BE2C (cell line): ENCODE data around the gene SOX6.
"Not testable (repeated sequence)": the region's sequence is repeated elsewhere in the genome, so short reads cannot be mapped to it uniquely, and the experiment has no call there.

Source experiments
- DNase-seq: peaks from one replicate; pipeline ENCODE4 v3.0.0-alpha.2; 2020
- H3K27me3 ChIP-seq: fragments of 250-450 bp; sonication (Bioruptor Pico); 2 replicates; pipeline ENCODE4 v1.5.1; 2020; ENCODE audit warnings: mild to moderate bottlenecking
- H3K36me3 ChIP-seq: fragments of 250-450 bp; sonication (Bioruptor Pico); 2 replicates; pipeline ENCODE4 v1.5.1; 2020; ENCODE audit warnings: mild to moderate bottlenecking
- H3K4me1 ChIP-seq: fragments of 250-450 bp; sonication (Bioruptor Pico); 2 replicates; pipeline ENCODE4 v1.5.1; 2020
- H3K4me3 ChIP-seq: 2 replicates; pipeline ENCODE4 v1.5.1; 2011; ENCODE audit warnings: low read depth, low read length
- H3K9me3 ChIP-seq: fragments of 250-450 bp; sonication (Bioruptor Pico); 2 replicates; pipeline ENCODE4 v1.5.1; 2020
- TF ChIP-seq, protein P1 (sequence below): IDR thresholded peaks from 2 replicates; pipeline ENCODE4 v1.5.1; 2012; ENCODE audit warnings: mild to moderate bottlenecking, low read depth, low read length

The SOX6 gene

DNA sequence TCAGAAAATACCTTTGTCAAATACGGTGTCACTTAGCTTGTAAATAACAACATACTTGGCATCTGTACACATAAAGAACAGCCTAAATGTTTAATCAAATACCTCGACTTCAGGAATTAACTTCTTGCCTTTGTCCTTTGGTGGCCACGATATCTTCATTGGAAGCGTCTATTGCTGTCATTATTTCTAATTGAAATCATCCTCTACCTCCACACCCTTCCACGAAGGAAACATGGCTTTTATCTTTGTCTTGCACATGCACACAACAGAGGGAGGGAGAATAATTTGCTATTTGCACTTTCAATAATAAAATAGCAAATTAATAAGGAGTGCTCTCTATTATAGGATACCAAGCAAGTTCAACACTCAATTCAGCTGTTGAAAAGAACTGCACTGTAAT lies 25.8 kb upstream of the SOX6 start:
- no peak for DNase-seq
- H3K36me3 ChIP-seq: no peaks in the 10 kb centered on the region
- TF ChIP-seq, protein P1, sequence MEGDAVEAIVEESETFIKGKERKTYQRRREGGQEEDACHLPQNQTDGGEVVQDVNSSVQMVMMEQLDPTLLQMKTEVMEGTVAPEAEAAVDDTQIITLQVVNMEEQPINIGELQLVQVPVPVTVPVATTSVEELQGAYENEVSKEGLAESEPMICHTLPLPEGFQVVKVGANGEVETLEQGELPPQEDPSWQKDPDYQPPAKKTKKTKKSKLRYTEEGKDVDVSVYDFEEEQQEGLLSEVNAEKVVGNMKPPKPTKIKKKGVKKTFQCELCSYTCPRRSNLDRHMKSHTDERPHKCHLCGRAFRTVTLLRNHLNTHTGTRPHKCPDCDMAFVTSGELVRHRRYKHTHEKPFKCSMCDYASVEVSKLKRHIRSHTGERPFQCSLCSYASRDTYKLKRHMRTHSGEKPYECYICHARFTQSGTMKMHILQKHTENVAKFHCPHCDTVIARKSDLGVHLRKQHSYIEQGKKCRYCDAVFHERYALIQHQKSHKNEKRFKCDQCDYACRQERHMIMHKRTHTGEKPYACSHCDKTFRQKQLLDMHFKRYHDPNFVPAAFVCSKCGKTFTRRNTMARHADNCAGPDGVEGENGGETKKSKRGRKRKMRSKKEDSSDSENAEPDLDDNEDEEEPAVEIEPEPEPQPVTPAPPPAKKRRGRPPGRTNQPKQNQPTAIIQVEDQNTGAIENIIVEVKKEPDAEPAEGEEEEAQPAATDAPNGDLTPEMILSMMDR: no peak
- H3K4me3 ChIP-seq: no peak overlapping the region
- no peaks in the 10 kb centered on the region for H3K4me1 ChIP-seq
- no peaks in the 10 kb centered on the region for H3K27me3 ChIP-seq
- H3K9me3 ChIP-seq: no peaks in the 10 kb centered on the region

DNA sequence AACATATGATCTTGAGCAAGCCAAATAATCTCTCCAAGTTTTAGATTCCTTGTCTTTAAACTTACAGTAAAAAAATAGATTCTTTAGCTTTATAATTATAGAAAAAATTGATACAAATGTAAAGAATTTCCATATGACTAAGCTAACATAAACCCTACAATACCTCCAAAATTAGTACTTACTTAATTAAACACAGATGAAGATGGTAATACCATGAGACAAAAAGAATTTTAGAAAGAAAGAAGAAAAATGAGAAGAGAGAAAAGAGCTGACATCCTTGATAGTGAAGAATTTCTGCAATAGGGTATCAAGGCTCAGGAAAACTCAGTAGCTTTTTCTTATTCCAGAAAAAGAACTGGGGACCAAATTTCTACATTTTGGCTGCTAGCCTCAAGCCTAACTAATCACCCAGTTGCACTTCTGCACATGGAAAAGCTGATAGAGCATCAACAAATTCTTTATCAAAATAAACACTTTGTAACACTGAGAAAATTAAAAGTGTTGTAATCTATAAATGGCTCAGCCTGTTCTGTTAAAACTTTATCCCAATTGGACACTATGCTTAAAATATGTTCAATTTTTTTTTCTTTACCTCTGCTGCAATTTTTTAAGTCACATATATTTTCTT lies 24.7 kb upstream of the SOX6 start:
- TF ChIP-seq, protein P1: no peak
- Histone ChIP-seq H3K9me3 (no peaks in the 10 kb centered on the region), H3K4me1 (no peaks in the 10 kb centered on the region)

DNA sequence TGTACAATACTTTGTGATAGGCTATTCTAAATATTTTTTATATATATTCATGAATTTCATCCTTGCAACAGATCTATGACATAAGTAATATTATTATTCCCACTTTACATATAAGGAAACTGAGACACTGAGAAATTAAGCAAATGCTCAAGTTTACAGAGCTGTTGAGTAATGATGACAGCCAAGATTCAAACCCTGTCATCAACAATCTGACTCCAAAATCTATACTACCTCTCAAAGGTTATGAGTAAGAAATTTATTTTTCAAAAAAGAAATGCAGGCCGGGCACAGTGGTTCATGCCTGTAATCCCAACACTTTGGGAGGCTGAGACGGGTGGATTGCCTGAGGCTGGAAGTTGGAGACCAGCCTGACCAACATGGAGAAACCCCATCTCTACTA lies 22.6 kb upstream of the SOX6 start:
- Histone ChIP-seq H3K27me3 (no peaks in the 10 kb centered on the region), H3K9me3 (no peaks in the 10 kb centered on the region), H3K4me1 (no peaks in the 10 kb centered on the region), H3K36me3 (no peaks in the 10 kb centered on the region), H3K4me3 (no peak overlapping the region)
- TF ChIP-seq, protein P1: no peak
- DNase-seq: no peak

More for the DNA sequence above, 24.7 kb upstream of the SOX6 start:
- Histone ChIP-seq H3K27me3 (no peaks in the 10 kb centered on the region), H3K36me3 (no peaks in the 10 kb centered on the region), H3K4me3 (no peak overlapping the region)
- DNase-seq: no peak

DNA sequence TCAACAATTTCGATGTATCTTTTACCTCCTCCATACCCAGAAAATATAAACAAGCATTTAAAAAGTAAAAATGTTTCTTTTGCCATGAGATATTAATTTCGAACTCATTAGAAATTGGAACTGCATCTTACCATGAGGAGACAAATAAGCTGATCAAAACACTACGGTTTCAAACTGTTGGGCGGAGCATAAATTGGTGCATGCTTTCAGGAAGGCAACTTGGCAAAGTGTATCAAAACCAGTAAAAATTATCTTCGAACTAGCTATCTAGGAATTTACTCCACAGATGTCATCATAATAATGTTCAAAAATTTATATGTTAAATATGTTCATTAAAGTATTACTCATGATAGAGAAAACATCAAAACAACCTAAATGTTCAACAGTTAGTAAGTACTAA lies 21.4 kb upstream of the SOX6 start:
- no peak for DNase-seq
- TF ChIP-seq, protein P1: no peak
- Histone ChIP-seq H3K4me1 (no peaks in the 10 kb centered on the region), H3K4me3 (no peak overlapping the region), H3K9me3 (no peaks in the 10 kb centered on the region), H3K27me3 (no peaks in the 10 kb centered on the region), H3K36me3 (no peaks in the 10 kb centered on the region)

DNA sequence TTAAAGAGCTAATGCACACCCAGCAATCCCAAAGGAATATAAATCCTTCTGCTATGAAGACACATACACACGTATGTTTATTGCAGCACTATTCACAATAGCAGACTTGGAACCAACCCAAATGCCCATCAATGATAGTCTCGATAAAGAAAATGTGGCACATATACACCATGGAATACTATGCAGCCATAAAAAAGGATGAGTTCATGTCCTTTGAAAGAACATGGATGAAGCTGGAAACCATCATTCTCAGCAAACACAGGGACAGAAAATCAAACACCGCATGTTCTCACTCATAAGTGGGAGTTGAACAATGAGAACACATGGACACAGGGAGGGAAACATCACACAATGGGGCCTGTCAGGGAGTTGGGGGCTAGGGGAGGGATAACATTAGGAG lies 19.3 kb upstream of the SOX6 start:
- H3K27me3 ChIP-seq, H3K36me3 ChIP-seq, H3K4me3 ChIP-seq, H3K4me1 ChIP-seq, H3K9me3 ChIP-seq, DNase-seq: not testable (repeated sequence)

DNA sequence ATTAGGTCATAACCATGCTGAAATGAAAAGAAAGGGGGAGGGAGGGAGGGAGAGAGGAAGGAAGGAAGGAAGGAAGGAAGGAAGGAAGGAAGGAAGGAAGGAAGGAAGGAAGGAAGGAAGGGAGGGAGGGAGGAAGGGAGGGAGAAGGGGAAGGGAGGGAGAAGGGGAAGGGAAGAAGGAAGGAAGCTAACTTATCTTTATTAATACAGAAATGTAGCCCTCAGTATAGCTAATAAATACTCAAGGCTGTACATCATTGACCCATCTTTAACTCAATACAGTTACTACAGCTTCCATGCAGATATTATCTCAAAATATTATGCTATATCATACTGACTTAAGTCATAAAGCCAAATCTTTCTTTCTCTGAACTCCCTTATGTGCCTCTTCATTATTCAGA lies 17.4 kb upstream of the SOX6 start:
- Histone ChIP-seq H3K27me3 (no peaks in the 10 kb centered on the region), H3K36me3 (no peaks in the 10 kb centered on the region), H3K9me3 (no peaks in the 10 kb centered on the region), H3K4me1 (no peaks in the 10 kb centered on the region), H3K4me3 (no peak overlapping the region)
- DNase-seq: no peak
- TF ChIP-seq, protein P1: no peak

DNA sequence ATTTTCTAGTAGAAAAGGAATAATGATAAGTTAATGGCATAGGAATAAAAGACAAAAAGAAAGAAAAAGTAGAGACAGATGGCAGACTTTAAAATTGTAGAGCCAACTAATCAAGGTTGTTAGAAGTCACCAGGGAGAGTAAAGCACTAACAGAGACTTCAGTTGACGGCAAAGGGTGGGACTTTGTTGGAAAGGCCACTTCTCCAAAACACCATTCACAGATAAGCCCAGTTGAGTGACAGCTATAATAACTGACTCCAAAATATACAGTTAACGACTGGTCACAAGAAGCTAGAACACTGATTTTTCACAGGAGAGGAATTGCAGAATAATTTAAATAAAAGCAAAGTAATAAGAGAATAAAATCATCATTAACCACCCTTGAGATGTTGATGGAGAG lies 16.0 kb upstream of the SOX6 start:
- Histone ChIP-seq H3K36me3 (no peaks in the 10 kb centered on the region), H3K27me3 (no peaks in the 10 kb centered on the region), H3K4me1 (no peaks in the 10 kb centered on the region), H3K9me3 (no peaks in the 10 kb centered on the region), H3K4me3 (no peak overlapping the region)
- TF ChIP-seq, protein P1: no peak
- DNase-seq: no peak
